KOPT-K1 (cell line): Measurements from ENCODE around the gene PDP2.

ENCODE experiments used
- H3K27ac ChIP-seq: fragments of 200-600 bp; sonication (generic); 2 replicates; pipeline ENCODE4 v1.5.1; 2016; ENCODE audit warnings: antibody characterized with exemption, mild to moderate bottlenecking, low read depth, low read length; ENCODE audit not compliant: poor library complexity, severe bottlenecking
- H3K36me3 ChIP-seq: fragments of 200-600 bp; sonication (generic); 2 replicates; pipeline ENCODE4 v1.5.1; 2017; ENCODE audit warnings: antibody characterized with exemption, mild to moderate bottlenecking, low read length, moderate library complexity; ENCODE audit not compliant: insufficient read depth
- H3K9me3 ChIP-seq: fragments of 200-600 bp; sonication (generic); 2 replicates; pipeline ENCODE4 v1.5.1; 2017; ENCODE audit warnings: antibody characterized with exemption, low read length, mild to moderate bottlenecking; ENCODE audit not compliant: insufficient read depth, poor library complexity, severe bottlenecking

Gene PDP2, protein sequence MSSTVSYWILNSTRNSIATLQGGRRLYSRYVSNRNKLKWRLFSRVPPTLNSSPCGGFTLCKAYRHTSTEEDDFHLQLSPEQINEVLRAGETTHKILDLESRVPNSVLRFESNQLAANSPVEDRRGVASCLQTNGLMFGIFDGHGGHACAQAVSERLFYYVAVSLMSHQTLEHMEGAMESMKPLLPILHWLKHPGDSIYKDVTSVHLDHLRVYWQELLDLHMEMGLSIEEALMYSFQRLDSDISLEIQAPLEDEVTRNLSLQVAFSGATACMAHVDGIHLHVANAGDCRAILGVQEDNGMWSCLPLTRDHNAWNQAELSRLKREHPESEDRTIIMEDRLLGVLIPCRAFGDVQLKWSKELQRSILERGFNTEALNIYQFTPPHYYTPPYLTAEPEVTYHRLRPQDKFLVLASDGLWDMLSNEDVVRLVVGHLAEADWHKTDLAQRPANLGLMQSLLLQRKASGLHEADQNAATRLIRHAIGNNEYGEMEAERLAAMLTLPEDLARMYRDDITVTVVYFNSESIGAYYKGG

GRCh38 chr16:66880288-66881013 lies at the start of gene PDP2:
Gene PDP2 (plus strand): TSS chr16:66880515. CDS start chr16:66884285, 3,770 bp downstream.
- H3K27ac ChIP-seq = peak within 1 kb of the TSS; percentile 63
- H3K9me3 ChIP-seq = no peaks in the 10 kb centered on the region
- peaks cover 23% of the 10 kb centered on the region for H3K36me3 ChIP-seq

- no peaks in the 10 kb centered on the region for H3K9me3 ChIP-seq
- no peak overlapping the region for H3K27ac ChIP-seq
- peaks cover 18% of the 10 kb centered on the region for H3K36me3 ChIP-seq
Measured at GRCh38 chr16:66832190-66832589, 48.1 kb upstream of the PDP2 start.

DNA sequence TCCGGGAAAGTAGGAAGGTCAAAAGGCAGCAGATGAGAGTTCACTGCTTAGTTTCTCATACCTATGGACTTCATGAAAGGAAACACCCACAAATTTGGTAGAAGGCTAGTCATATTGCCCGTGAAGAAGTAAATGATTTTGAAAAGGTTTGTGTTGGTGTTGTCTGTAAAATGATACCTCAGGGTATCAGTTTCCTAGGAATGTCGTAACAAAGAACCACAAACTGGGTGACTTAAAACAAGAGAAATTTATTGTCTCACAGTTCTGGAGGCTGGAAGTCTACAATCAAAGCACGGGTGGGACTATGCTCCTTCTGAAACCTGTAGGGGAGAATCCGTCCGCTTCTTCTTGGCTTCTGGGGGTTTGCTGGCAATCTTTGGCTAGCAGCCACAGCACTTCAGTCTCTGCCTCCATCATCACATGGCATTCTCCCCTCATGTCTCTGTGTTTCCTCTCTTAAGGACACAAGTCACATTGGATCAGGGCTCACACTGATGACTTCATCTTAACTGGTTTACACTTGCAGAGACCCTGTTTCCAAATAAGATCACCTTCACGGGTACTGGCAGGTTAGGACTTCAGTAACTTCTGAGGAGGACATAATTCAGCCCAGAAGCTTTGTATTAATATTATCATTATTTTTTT lies 47.5 kb upstream of the PDP2 start:
- H3K27ac ChIP-seq = no peak overlapping the region

DNA sequence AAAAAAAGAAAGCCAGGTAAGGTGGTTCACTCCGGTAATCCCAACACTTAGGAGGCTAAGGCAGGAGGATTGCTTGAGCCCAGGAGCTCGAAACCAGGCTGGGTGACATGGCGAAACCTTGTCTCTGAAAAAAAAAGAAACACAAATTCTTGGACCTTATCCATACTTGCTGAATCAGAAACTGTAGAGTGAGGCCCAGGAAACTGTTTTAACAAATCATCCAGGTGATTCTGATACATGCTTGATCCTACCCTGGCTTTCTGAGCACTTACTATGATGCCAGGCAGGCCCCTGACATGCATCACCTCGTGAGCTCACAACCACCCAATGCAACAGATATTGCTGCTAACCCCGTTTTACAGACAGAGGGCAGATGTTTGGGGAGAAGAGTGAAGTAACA lies 45.6 kb upstream of the PDP2 start:
- no peaks in the 10 kb centered on the region for H3K36me3 ChIP-seq

More for the DNA sequence above, 47.5 kb upstream of the PDP2 start:
- peaks cover 12% of the 10 kb centered on the region for H3K36me3 ChIP-seq
- no peaks in the 10 kb centered on the region for H3K9me3 ChIP-seq

DNA sequence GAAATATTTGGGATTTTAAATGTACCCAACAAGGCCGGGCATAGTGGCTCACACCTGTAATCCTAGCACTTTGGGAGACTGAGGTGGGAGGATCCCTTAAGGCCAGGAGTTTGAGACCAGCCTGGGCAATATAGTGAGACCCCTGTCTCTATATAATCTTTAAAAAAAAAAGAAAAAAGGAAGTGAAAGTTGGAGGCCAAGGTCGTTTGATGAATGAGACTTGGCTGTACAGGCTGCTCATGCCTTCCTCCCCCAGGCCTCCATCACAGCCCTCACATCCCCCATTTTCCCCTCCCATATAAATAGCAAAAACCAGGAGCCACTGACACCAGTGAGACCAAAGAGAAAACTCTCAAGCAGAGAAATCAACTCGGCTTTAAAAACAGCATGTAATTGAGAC lies 39.4 kb upstream of the PDP2 start:
- no peak overlapping the region for H3K27ac ChIP-seq
- no peaks in the 10 kb centered on the region for H3K9me3 ChIP-seq
- no peaks in the 10 kb centered on the region for H3K36me3 ChIP-seq

More for the DNA sequence above, 45.6 kb upstream of the PDP2 start:
- H3K9me3 ChIP-seq = no peaks in the 10 kb centered on the region
- H3K27ac ChIP-seq = no peak overlapping the region

GRCh38 chr16:66841366-66841765 lies 38.9 kb upstream of the PDP2 start:
- no peaks in the 10 kb centered on the region for H3K36me3 ChIP-seq
- H3K9me3 ChIP-seq = no peaks in the 10 kb centered on the region
- H3K27ac ChIP-seq = no peak overlapping the region

DNA sequence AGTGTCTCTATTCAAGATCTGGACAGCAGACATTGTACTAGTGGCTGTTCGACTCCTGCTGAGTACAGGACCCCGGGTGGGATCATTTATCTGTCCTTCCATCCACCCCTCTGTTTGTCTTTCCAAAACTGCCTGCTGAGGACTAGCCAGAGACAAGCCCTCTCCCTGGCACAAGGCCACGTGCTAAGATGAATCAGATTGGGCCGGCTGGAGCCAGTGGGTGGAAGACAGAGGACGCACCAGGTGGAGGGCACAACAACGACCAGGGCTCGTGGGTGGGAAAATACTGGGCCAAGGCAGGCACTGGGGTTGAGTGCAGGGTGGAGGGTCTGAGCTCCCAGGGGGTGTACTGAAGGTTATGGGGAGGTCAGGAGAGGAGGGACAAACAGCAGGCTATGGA lies 37.5 kb upstream of the PDP2 start:
- Histone ChIP-seq H3K9me3 (no peaks in the 10 kb centered on the region), H3K27ac (no peak overlapping the region)

GRCh38 chr16:66843191-66843590 lies 37.1 kb upstream of the PDP2 start:
- Histone ChIP-seq H3K27ac (no peak overlapping the region), H3K36me3 (no peaks in the 10 kb centered on the region), H3K9me3 (no peaks in the 10 kb centered on the region)

More for the DNA sequence above, 37.5 kb upstream of the PDP2 start:
- no peaks in the 10 kb centered on the region for H3K36me3 ChIP-seq

DNA sequence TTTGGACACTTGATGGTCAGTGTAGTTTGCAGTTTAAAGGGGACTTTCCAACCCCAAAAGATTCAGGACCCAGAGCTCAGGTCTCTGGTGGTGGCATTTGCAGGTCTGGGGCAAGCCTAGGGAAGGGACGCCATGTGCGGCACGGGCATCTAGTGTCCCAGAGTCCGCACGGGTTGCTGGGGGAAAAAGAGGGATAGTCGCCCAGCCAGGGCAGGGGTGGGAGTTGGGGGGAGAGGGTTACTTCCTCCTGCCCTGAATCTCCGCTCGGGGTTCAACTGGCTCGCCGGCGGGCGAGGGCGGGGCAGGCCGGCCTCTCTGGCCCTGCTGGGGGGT lies 36.3 kb upstream of the PDP2 start:
- H3K9me3 ChIP-seq = no peaks in the 10 kb centered on the region
- H3K36me3 ChIP-seq = no peaks in the 10 kb centered on the region
- H3K27ac ChIP-seq = no peak overlapping the region

GRCh38 chr16:66844342-66845079 lies 35.8 kb upstream of the PDP2 start, which contains the start of gene CA7:
Gene CA7 (plus strand): TSS chr16:66844414. CDS start chr16:66844488, 74 bp downstream.
- no peaks in the 10 kb centered on the region for H3K9me3 ChIP-seq
- H3K27ac ChIP-seq = no peak within 1 kb of the TSS
- H3K36me3 ChIP-seq = no peaks in the 10 kb centered on the region

GRCh38 chr16:66845080-66845410 lies 35.3 kb upstream of the PDP2 start:
- H3K27ac ChIP-seq = no peak overlapping the region
- H3K36me3 ChIP-seq = no peaks in the 10 kb centered on the region
- no peaks in the 10 kb centered on the region for H3K9me3 ChIP-seq

DNA sequence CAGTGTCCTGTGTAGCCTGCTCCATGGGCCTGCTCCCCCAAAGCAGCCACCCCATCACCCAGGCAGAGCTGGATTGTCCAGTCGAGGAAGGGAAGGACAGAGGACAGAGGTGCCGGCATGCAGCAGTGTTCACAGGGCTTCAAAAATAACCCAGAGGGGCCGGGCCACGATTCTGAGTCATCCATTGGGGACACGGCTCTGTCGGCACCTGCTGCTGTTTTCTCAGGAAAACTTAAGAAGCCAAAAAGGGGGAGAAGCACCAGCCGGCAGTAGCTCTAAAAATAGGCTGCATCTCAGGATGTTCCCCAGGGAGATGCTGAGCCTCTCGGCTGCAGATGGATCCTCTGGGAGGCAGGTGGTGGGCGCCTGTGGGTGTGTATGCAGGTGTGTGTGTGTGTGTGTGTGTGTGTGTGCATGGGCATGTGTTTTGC lies 34.5 kb upstream of the PDP2 start:
- H3K9me3 ChIP-seq = no peaks in the 10 kb centered on the region
- no peaks in the 10 kb centered on the region for H3K36me3 ChIP-seq
- no peak overlapping the region for H3K27ac ChIP-seq

GRCh38 chr16:66846266-66846665 lies 34.0 kb upstream of the PDP2 start:
- H3K27ac ChIP-seq = no peak overlapping the region
- no peaks in the 10 kb centered on the region for H3K36me3 ChIP-seq
- H3K9me3 ChIP-seq = no peaks in the 10 kb centered on the region

DNA sequence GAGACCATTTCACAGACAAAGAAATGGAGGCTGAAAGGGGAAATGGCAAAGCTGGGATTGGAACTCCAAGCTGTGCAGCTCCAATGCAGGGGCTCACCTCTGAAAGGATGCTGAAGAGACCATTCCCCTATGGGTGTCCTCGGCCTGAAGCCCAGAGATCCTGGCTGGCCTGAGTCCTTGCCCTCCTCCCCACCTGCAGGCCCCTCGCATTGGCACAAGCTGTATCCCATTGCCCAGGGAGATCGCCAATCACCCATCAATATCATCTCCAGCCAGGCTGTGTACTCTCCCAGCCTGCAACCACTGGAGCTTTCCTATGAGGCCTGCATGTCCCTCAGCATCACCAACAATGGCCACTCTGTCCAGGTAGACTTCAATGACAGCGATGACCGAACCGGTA lies 33.5 kb upstream of the PDP2 start:
- H3K9me3 ChIP-seq = no peaks in the 10 kb centered on the region
- no peak overlapping the region for H3K27ac ChIP-seq
- no peaks in the 10 kb centered on the region for H3K36me3 ChIP-seq
